Islet precursor cell (in vitro differentiated cells): Measurements from ENCODE around the gene CEACAM1.
"Not testable (repeated sequence)": the region's sequence is repeated elsewhere in the genome, so short reads cannot be mapped to it uniquely, and the experiment has no call there.

Source experiments
- DNase-seq: peaks from one replicate; pipeline ENCODE4 v3.0.0-alpha.2; 2018

CEACAM1 gene

GRCh38 chr19:42528354-42529247, at the start of gene CEACAM1:
CEACAM1 (minus strand) TSS chr19:42528481; CDS start chr19:42528374, 107 bp downstream.
- no peak for DNase-seq

GRCh38 chr19:42577016-42577415, 48.7 kb upstream of the CEACAM1 start:
- DNase-seq = no peak

GRCh38 chr19:42576241-42576640, 48.0 kb upstream of the CEACAM1 start:
- DNase-seq = no peak

GRCh38 chr19:42573642-42574041, 45.4 kb upstream of the CEACAM1 start:
- no peak for DNase-seq

- no peak for DNase-seq
Observed at GRCh38 chr19:42571116-42571515, 42.8 kb upstream of the CEACAM1 start.

- no peak for DNase-seq
Observed at GRCh38 chr19:42569193-42569592, 40.9 kb upstream of the CEACAM1 start.

- no peak for DNase-seq
Observed at GRCh38 chr19:42568006-42568405, 39.7 kb upstream of the CEACAM1 start.

- no peak for DNase-seq
Observed at GRCh38 chr19:42567567-42567966, 39.3 kb upstream of the CEACAM1 start.

- DNase-seq = no peak
Observed at GRCh38 chr19:42563352-42564210, 35.3 kb upstream of the CEACAM1 start.

- no peak for DNase-seq
Observed at GRCh38 chr19:42561512-42561911, 33.2 kb upstream of the CEACAM1 start.

- DNase-seq = peak; percentile 33
Observed at GRCh38 chr19:42560731-42561130, 32.5 kb upstream of the CEACAM1 start.

GRCh38 chr19:42558450-42559150, 30.3 kb upstream of the CEACAM1 start:
- DNase-seq = no peak

- DNase-seq = not testable (repeated sequence)
Observed at GRCh38 chr19:42557386-42557871, 29.1 kb upstream of the CEACAM1 start.

- no peak for DNase-seq
Observed at GRCh38 chr19:42555801-42556200, 27.5 kb upstream of the CEACAM1 start.

GRCh38 chr19:42555317-42555716, 27.0 kb upstream of the CEACAM1 start:
- DNase-seq = no peak

- DNase-seq = peak; percentile 22
Observed at GRCh38 chr19:42554046-42554575, 25.8 kb upstream of the CEACAM1 start.

- peak; percentile 58 for DNase-seq
Observed at GRCh38 chr19:42553292-42554045, 25.2 kb upstream of the CEACAM1 start.

- DNase-seq = peak; percentile 36
Observed at GRCh38 chr19:42552086-42553065, 24.1 kb upstream of the CEACAM1 start.

- not testable (repeated sequence) for DNase-seq
Observed at GRCh38 chr19:42550521-42550920, 22.2 kb upstream of the CEACAM1 start.

- DNase-seq = peak; percentile 1
Observed at GRCh38 chr19:42549067-42549466, 20.8 kb upstream of the CEACAM1 start.

GRCh38 chr19:42548552-42548951, 20.3 kb upstream of the CEACAM1 start:
- DNase-seq = peak; percentile 50
